K562 (cell line): ENCODE data around the gene SHANK2. TPM values are rescaled to one million over a fixed set of nuclear protein-coding genes. Genes with fewer than 3 reads are reported as not detected.

Experiments
- ATAC-seq: fragments of 200-7000 bp; cut with Tn5 transposase; 3 replicates; pipeline ENCODE4 v1.9.1; 2020; ENCODE audit warnings: moderate library complexity
- BruUV-seq: library from RNA; stranded (reverse); fragments of 400-500 nt; replicated peaks from 2 replicates; lab custom pipeline; 2021; lab: Mats Ljungman, UMichigan
- CTCF ChIA-PET: fragments of 300-600 bp; formaldehyde crosslinking; extraction: SDS; loops from one replicate; lab custom pipeline; 2021; ENCODE audit warnings: low intra/inter-chr PET ratio; lab: Yijun Ruan, JAX
- POLR2A ChIA-PET: fragments of 300-600, 350-650 bp; sonication (Branson Sonifier 250); formaldehyde crosslinking; extraction: SDS; loops from one replicate; lab custom pipeline; 2021; ENCODE audit warnings: antibody characterized with exemption, inconsistent platforms; lab: Yijun Ruan, JAX
- DNase-seq, 4 experiments: peaks; one replicate each; pipeline versions ENCODE4 v3.0.0 to v3.0.0-alpha.2; 2011 to 2018; ENCODE audit warnings: low spot score in 3 of 4, mixed read lengths in 3 of 4; ENCODE audit errors: extremely low read depth in 1 of 4
- FAIRE-seq: peaks from 2 replicates; lab custom pipeline; 2011; peaks lifted over from hg19 to GRCh38; lab: Jason Lieb, UNC
- H2AFZ ChIP-seq: 2 replicates; pipeline ENCODE4 v1.6.0; 2011; ENCODE audit warnings: low read depth, low read length, control low read depth, inconsistent platforms
- H3K27ac ChIP-seq: fragments of 200-600 bp; 3 replicates; pipeline ENCODE4 v1.8.0; 2011; ENCODE audit warnings: low read depth, mild to moderate bottlenecking, control low read depth, inconsistent platforms, low read length, moderate library complexity, mixed read lengths; ENCODE audit errors: extremely low read depth
- H3K27me3 ChIP-seq, 2 experiments: fragments of 300-600 bp in 1 of 2; 2 replicates in 1 of 2; 3 replicates in 1 of 2; pipeline versions ENCODE4 v1.6.0 to v1.8.0; 2011; ENCODE audit warnings: inconsistent platforms in 2 of 2, low read length in 2 of 2, mild to moderate bottlenecking in 1 of 2, mixed read lengths in 1 of 2, moderate library complexity in 1 of 2; ENCODE audit not compliant: control insufficient read depth in 2 of 2, insufficient read depth in 2 of 2
- H3K36me3 ChIP-seq: fragments of 300-600 bp; 3 replicates; pipeline ENCODE4 v1.8.0; 2011; ENCODE audit warnings: mild to moderate bottlenecking, low read length, inconsistent platforms; ENCODE audit not compliant: control insufficient read depth, insufficient read depth
- H3K4me1 ChIP-seq, 2 experiments: fragments of 200-600 bp in 1 of 2; replicated peaks in 1 of 2; 2 replicates in 1 of 2; 3 replicates in 1 of 2; pipeline versions ENCODE4 v1.5.1 to v1.8.0; 2011; ENCODE audit warnings: inconsistent platforms in 2 of 2, low read length in 2 of 2, mild to moderate bottlenecking in 1 of 2, mixed read lengths in 1 of 2, moderate library complexity in 1 of 2; ENCODE audit not compliant: control insufficient read depth in 2 of 2, insufficient read depth in 2 of 2
- H3K4me2 ChIP-seq: 2 replicates; pipeline ENCODE4 v1.6.1; 2011; ENCODE audit warnings: low read length, control low read depth, inconsistent platforms, mixed read lengths; ENCODE audit not compliant: insufficient read depth
- H3K4me3 ChIP-seq: fragments of 200-600 bp; sonication (generic), shearing (Covaris generic); 2 replicates; pipeline ENCODE4 v1.5.1; 2016; ENCODE audit warnings: control low read depth, inconsistent platforms
- H3K79me2 ChIP-seq: fragments of 200-600 bp; 3 replicates; pipeline ENCODE4 v1.8.0; 2011; ENCODE audit warnings: low read length, inconsistent platforms; ENCODE audit not compliant: control insufficient read depth, insufficient read depth
- H3K9ac ChIP-seq, 2 experiments: 2 replicates each; pipeline versions ENCODE4 v1.6.0 to v1.6.1; 2011; ENCODE audit warnings: low read depth in 2 of 2, low read length in 2 of 2, control low read depth in 1 of 2, inconsistent platforms in 1 of 2, mild to moderate bottlenecking in 1 of 2, mixed read lengths in 1 of 2; ENCODE audit not compliant: insufficient read depth in 1 of 2
- H3K9me1 ChIP-seq: one replicate; pipeline ENCODE4 v1.6.0; 2011; ENCODE audit warnings: inconsistent platforms, mild to moderate bottlenecking, low read length, moderate library complexity; ENCODE audit not compliant: control insufficient read depth, insufficient read depth
- H3K9me3 ChIP-seq: replicated peaks from 2 replicates; pipeline ENCODE4 v1.5.1; 2011; ENCODE audit warnings: low read depth, low read length, inconsistent platforms; ENCODE audit not compliant: control insufficient read depth, insufficient read depth
- H4K20me1 ChIP-seq: replicated peaks from 2 replicates; pipeline ENCODE4 v1.6.1; 2011; ENCODE audit warnings: low read length, inconsistent platforms, mixed read lengths; ENCODE audit not compliant: control insufficient read depth, insufficient read depth
- CBX1 ChIP-seq: sonication (generic); IDR thresholded peaks from 2 replicates; pipeline ENCODE4 v1.6.1; 2016; ENCODE audit warnings: antibody characterized with exemption, low read depth, mild to moderate bottlenecking
- DIDO1 ChIP-seq: fragments of 450-650 bp; IDR thresholded peaks from 2 replicates; pipeline ENCODE4 v1.6.1; 2016; ENCODE audit warnings: low read depth, missing biosample characterization, missing genetic modification characterization
- FOXA3 ChIP-seq, 2 experiments: fragments of 450-650 bp in 1 of 2; sonication (generic) in 1 of 2; formaldehyde crosslinking; IDR thresholded peaks in 1 of 2; conservative IDR thresholded peaks in 1 of 2; 2 replicates each; pipeline versions ENCODE4 v1.4.0 to v1.8.0; 2020 to 2022; ENCODE audit warnings: mild to moderate bottlenecking in 2 of 2, missing genetic modification reagents in 1 of 2
- WHSC1 ChIP-seq: IDR thresholded peaks from one replicate; pipeline ENCODE4 v1.6.1; 2012; ENCODE audit warnings: low read length, control low read depth, inconsistent platforms
- ZBTB33 ChIP-seq: sonication (generic); formaldehyde crosslinking; IDR thresholded peaks from 2 replicates; pipeline ENCODE4 v1.8.1; 2023; ENCODE audit warnings: mild to moderate bottlenecking, missing genetic modification reagents
- ZNF263 ChIP-seq: sonication (generic); formaldehyde crosslinking; IDR thresholded peaks from 2 replicates; pipeline ENCODE4 v1.8.0; 2022; ENCODE audit warnings: mild to moderate bottlenecking, missing genetic modification reagents, borderline replicate concordance
- WGBS: fragments of 100-300 bp; shearing (Covaris generic); methylation state at CpG from one replicate; pipeline ENCODE4 v1.1.6; 2016; ENCODE audit warnings: low coverage, mixed read lengths; ENCODE audit not compliant: insufficient coverage; ENCODE audit errors: missing lambda C conversion rate; 5-methylcytosine and 5-hydroxymethylcytosine counted together
- in situ Hi-C: fragments of 300-500 bp; cut with MboI; formaldehyde crosslinking; loops from 4 replicates; pipeline ENCODE4 v1.15.0; 2018; ENCODE audit warnings: inconsistent platforms, mixed read lengths
- intact Hi-C: fragments of 100-400 bp; cut with micrococcal nuclease; formaldehyde crosslinking; loops from 2 replicates; pipeline ENCODE4 v1.14.2; 2022
- polyA plus RNA-seq, 8 experiments: library from polyadenylated mRNA; depleted of rRNA in 4 of 8; stranded (reverse) in 5 of 8; unstranded in 3 of 8; fragments of >200 nt; fragmentation: Nextera tagmentation in 2 of 8; fragmentation: Illumina TruSeq in 1 of 8; extraction: Ambion mirVana in 2 of 8; extraction: Trizol in 1 of 8; gene quantifications; 2 replicates each; pipeline versions ENCODE4 v1.2.1 to v1.2.3, GENCODE V29; 2011 to 2014; ENCODE audit warnings: inconsistent platforms in 1 of 8, missing spikeins in 1 of 8
- total RNA-seq, 7 experiments: library from RNA; depleted of rRNA in 6 of 7; stranded (reverse); fragments of >200 nt in 6 of 7; fragmentation: Illumina TruSeq in 2 of 7; extraction: Trizol in 2 of 7; gene quantifications; 2 replicates each; pipeline versions ENCODE4 v1.2.1 to v1.2.3, GENCODE V29; 2011 to 2021; ENCODE audit warnings: low replicate concordance in 1 of 7
- TF ChIP-seq, protein P1 (sequence below): sonication (generic); formaldehyde crosslinking; IDR thresholded peaks from 2 replicates; pipeline ENCODE4 v1.8.1; 2023; ENCODE audit warnings: mild to moderate bottlenecking, missing genetic modification reagents, moderate library complexity

SHANK2 gene
- total and polyA plus RNA-seq, 9 of the 15 experiments (the other 6 are each of a cell fraction or from before 2014, with no cell fraction given): 0.04 to 0.07 TPM; not detected in 7

DNA sequence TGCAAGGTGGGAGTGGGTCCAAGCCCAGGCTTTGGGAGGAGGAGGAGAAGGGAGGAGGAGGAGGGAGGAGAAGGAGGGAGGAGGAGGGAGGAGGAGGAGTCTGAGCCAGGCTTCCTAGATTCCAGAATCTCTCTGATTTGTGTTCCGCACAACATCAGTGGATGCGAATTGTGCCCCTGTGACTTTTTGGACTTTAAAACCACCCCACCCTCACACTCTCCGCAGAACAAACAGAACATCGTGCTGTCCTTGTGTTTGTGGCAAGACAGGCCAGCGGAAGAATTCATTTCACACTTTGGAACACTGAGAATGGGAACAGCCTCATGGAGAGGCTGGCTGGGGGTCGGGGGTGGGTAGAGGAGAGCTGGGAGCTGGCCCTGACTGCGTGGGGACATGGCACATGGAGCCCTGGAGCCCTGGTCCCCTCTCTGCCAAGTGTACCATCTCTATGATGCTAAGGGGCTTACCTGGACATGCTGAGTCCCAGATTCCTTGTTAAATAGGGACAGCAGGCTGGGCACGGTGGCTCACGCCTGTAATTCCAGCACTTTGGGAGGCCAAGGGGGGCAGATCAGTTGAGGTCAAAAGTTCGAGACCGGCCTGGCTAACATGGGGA lies 16.4 kb upstream of the SHANK2 start:
- H3K79me2 ChIP-seq: no peaks in the 10 kb centered on the region
- no peaks in the 10 kb centered on the region for H3K36me3 ChIP-seq
- intact Hi-C loops: no loop called here
- H2AFZ ChIP-seq: no peak overlapping the region
- ChIA-PET CTCF (no interaction called here), POLR2A (no interaction called here)
- TF ChIP-seq ZBTB33 (CRISPR knock-in tag): no peak
- TF ChIP-seq DIDO1 (tag): no peak
- TF ChIP-seq WHSC1: no peak
- TF ChIP-seq ZNF263: 0 out of 2 replicates have a peak, but pooled peaks have one; percentile 32
- TF ChIP-seq FOXA3 (CRISPR knock-in tag; conservative IDR thresholded peaks at IDR 0.05 in 1 of 2, IDR thresholded peaks at IDR 0.05 in 1 of 2): no peak
- no peak for TF ChIP-seq CBX1
- TF ChIP-seq, protein P1, sequence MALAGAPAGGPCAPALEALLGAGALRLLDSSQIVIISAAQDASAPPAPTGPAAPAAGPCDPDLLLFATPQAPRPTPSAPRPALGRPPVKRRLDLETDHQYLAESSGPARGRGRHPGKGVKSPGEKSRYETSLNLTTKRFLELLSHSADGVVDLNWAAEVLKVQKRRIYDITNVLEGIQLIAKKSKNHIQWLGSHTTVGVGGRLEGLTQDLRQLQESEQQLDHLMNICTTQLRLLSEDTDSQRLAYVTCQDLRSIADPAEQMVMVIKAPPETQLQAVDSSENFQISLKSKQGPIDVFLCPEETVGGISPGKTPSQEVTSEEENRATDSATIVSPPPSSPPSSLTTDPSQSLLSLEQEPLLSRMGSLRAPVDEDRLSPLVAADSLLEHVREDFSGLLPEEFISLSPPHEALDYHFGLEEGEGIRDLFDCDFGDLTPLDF (CRISPR knock-in tag): no peak
- BruUV-seq: no TSS peak
- 0% methylated on average over 11 of the region's 11 CpGs for WGBS
- DNase-seq: no peak
- H3K9me1 ChIP-seq: no peaks in the 10 kb centered on the region
- H3K4me1 ChIP-seq: no peaks in the 10 kb centered on the region
- H3K9me3 ChIP-seq: no peaks in the 10 kb centered on the region
- H3K4me2 ChIP-seq: no peak overlapping the region
- FAIRE-seq: no peak
- no peak overlapping the region for H3K4me3 ChIP-seq
- in situ Hi-C loops: no loop called here
- no peak for ATAC-seq
- peaks cover 14 to 36% of the 10 kb centered on the region in 2 experiments for H3K27me3 ChIP-seq
- H4K20me1 ChIP-seq: no peaks in the 10 kb centered on the region
- no peak overlapping the region for H3K9ac ChIP-seq
- no peak overlapping the region for H3K27ac ChIP-seq
